DMS53 (cell line): ENCODE measurements around the gene GPX7.
"Not testable (repeated sequence)": the region's sequence is repeated elsewhere in the genome, so short reads cannot be mapped to it uniquely, and the experiment has no call there.

ENCODE experiments used
- DNase-seq: peaks from one replicate; lab custom pipeline; 2025; lab: John Stamatoyannopoulos, UW

The GPX7 gene

GRCh38 chr1:52601991-52602855 lies at the start of gene GPX7:
GPX7 (plus strand) TSS chr1:52602371; CDS start chr1:52602410, 39 bp downstream.
- peak; percentile 89 for DNase-seq

- DNase-seq = peak; percentile 96
Observed at GRCh38 chr1:52552505-52553361, 49.4 kb upstream of the GPX7 start, which contains the start of gene TUT4. TUT4 (minus strand) TSS chr1:52553092; CDS start chr1:52526280, 26,812 bp downstream.

GRCh38 chr1:52553362-52554266 lies 48.6 kb upstream of the GPX7 start:
- DNase-seq = peak; percentile 97

- no peak for DNase-seq
Observed at GRCh38 chr1:52554267-52554640, 47.9 kb upstream of the GPX7 start.

GRCh38 chr1:52554756-52555155 lies 47.4 kb upstream of the GPX7 start:
- DNase-seq = peak; percentile 29

- DNase-seq = peak; percentile 37
Observed at GRCh38 chr1:52556641-52557360, 45.4 kb upstream of the GPX7 start.

- DNase-seq = peak; percentile 80
Observed at GRCh38 chr1:52558941-52559340, 43.2 kb upstream of the GPX7 start.

GRCh38 chr1:52559875-52560274 lies 42.3 kb upstream of the GPX7 start:
- no peak for DNase-seq

GRCh38 chr1:52562766-52563165 lies 39.4 kb upstream of the GPX7 start:
- DNase-seq = no peak

- no peak for DNase-seq
Observed at GRCh38 chr1:52567943-52568342, 34.2 kb upstream of the GPX7 start.

- no peak for DNase-seq
Observed at GRCh38 chr1:52569449-52570210, 32.5 kb upstream of the GPX7 start.

- no peak for DNase-seq
Observed at GRCh38 chr1:52571783-52572182, 30.4 kb upstream of the GPX7 start.

- no peak for DNase-seq
Observed at GRCh38 chr1:52572387-52572786, 29.8 kb upstream of the GPX7 start.

- DNase-seq = no peak
Observed at GRCh38 chr1:52574594-52574993, 27.6 kb upstream of the GPX7 start.

- no peak for DNase-seq
Observed at GRCh38 chr1:52576074-52576473, 26.1 kb upstream of the GPX7 start.

GRCh38 chr1:52578066-52578465 lies 24.1 kb upstream of the GPX7 start:
- DNase-seq = not testable (repeated sequence)

- DNase-seq = no peak
Observed at GRCh38 chr1:52579415-52579814, 22.8 kb upstream of the GPX7 start.

GRCh38 chr1:52580283-52580682 lies 21.9 kb upstream of the GPX7 start:
- no peak for DNase-seq

GRCh38 chr1:52582116-52582696 lies 20.0 kb upstream of the GPX7 start:
- no peak for DNase-seq

- DNase-seq = no peak
Observed at GRCh38 chr1:52585474-52585873, 16.7 kb upstream of the GPX7 start.
